H9 (cell line): ENCODE results near the gene MTA1. TPM values are rescaled to one million over a fixed set of nuclear protein-coding genes. Genes with fewer than 3 reads are reported as not detected.

Experiments used
- DNase-seq: peaks from one replicate; pipeline ENCODE4 v3.0.0-alpha.2; 2017
- H2AFZ ChIP-seq: one replicate; pipeline ENCODE4 v1.6.1; 2013; ENCODE audit warnings: mild to moderate bottlenecking, low read length, control low read depth, moderate library complexity
- H2AK5ac ChIP-seq: 2 replicates; pipeline ENCODE4 v1.6.1; 2013; ENCODE audit warnings: low read length, control low read depth, mixed read lengths; ENCODE audit not compliant: insufficient read length
- H2BK120ac ChIP-seq: one replicate; pipeline ENCODE4 v1.6.1; 2013; ENCODE audit warnings: low read depth, mild to moderate bottlenecking, low read length, control low read depth, inconsistent platforms; ENCODE audit not compliant: poor library complexity, severe bottlenecking
- H2BK12ac ChIP-seq: 2 replicates; pipeline ENCODE4 v1.6.1; 2013; ENCODE audit warnings: low read length, control low read depth, mixed read lengths, low read depth; ENCODE audit not compliant: insufficient read length
- H2BK15ac ChIP-seq: 2 replicates; pipeline ENCODE4 v1.6.1; 2013; ENCODE audit warnings: low read depth, low read length, control low read depth
- H2BK20ac ChIP-seq: one replicate; pipeline ENCODE4 v1.6.1; 2013; ENCODE audit warnings: low read depth, mild to moderate bottlenecking, low read length, control low read depth, inconsistent platforms; ENCODE audit not compliant: poor library complexity, severe bottlenecking
- H2BK5ac ChIP-seq: 2 replicates; pipeline ENCODE4 v1.6.1; 2013; ENCODE audit warnings: low read length, control low read depth, mixed read lengths; ENCODE audit not compliant: insufficient read length
- H3K14ac ChIP-seq: 2 replicates; pipeline ENCODE4 v1.6.1; 2013; ENCODE audit warnings: low read length, control low read depth; ENCODE audit not compliant: insufficient read depth
- H3K18ac ChIP-seq: 2 replicates; pipeline ENCODE4 v1.6.1; 2013; ENCODE audit warnings: low read depth, mild to moderate bottlenecking, mixed read lengths, low read length, control low read depth; ENCODE audit not compliant: insufficient read length
- H3K23ac ChIP-seq: 2 replicates; pipeline ENCODE4 v1.6.1; 2013; ENCODE audit warnings: low read length, control low read depth, mixed read lengths, low read depth; ENCODE audit not compliant: insufficient read length
- H3K23me2 ChIP-seq: 2 replicates; pipeline ENCODE4 v1.6.1; 2013; ENCODE audit warnings: low read depth, mild to moderate bottlenecking, mixed read lengths, low read length, control low read depth; ENCODE audit not compliant: insufficient read length, poor library complexity, severe bottlenecking
- H3K27ac ChIP-seq: 2 replicates; pipeline ENCODE4 v1.5.1; 2013; ENCODE audit warnings: low read length, control low read depth, mixed read lengths, low read depth; ENCODE audit not compliant: insufficient read length
- H3K27me3 ChIP-seq: 2 replicates; pipeline ENCODE4 v1.6.1; 2013; ENCODE audit warnings: low read length, control low read depth, inconsistent platforms; ENCODE audit not compliant: insufficient read depth
- H3K4ac ChIP-seq: 2 replicates; pipeline ENCODE4 v1.6.1; 2013; ENCODE audit warnings: low read depth, mild to moderate bottlenecking, control low read depth, inconsistent platforms, low read length, moderate library complexity
- H3K4me1 ChIP-seq: 2 replicates; pipeline ENCODE4 v1.6.1; 2013; ENCODE audit warnings: low read length, control low read depth, inconsistent platforms; ENCODE audit not compliant: insufficient read depth
- H3K4me2 ChIP-seq: 2 replicates; pipeline ENCODE4 v1.6.1; 2013; ENCODE audit warnings: low read length, control low read depth, mixed read lengths; ENCODE audit not compliant: insufficient read length, insufficient read depth
- H3K56ac ChIP-seq: 2 replicates; pipeline ENCODE4 v1.6.1; 2013; ENCODE audit warnings: low read depth, mild to moderate bottlenecking, mixed read lengths, low read length, control low read depth; ENCODE audit not compliant: insufficient read length
- H3K79me1 ChIP-seq: 2 replicates; pipeline ENCODE4 v1.6.1; 2013; ENCODE audit warnings: low read depth, mild to moderate bottlenecking, moderate library complexity, low read length, control low read depth, inconsistent platforms; ENCODE audit not compliant: insufficient read depth, poor library complexity, severe bottlenecking
- H3K79me2 ChIP-seq: 2 replicates; pipeline ENCODE4 v1.6.1; 2013; ENCODE audit warnings: low read length, control low read depth, inconsistent platforms; ENCODE audit not compliant: insufficient read depth
- H3K9ac ChIP-seq: 2 replicates; pipeline ENCODE4 v1.6.1; 2013; ENCODE audit warnings: low read length, control low read depth, mixed read lengths; ENCODE audit not compliant: insufficient read length; ENCODE audit errors: extremely low read depth
- H3K9me3 ChIP-seq: one replicate; pipeline ENCODE4 v1.6.1; 2013; ENCODE audit warnings: low read depth, low read length, inconsistent platforms; ENCODE audit not compliant: control insufficient read depth
- H3T11ph ChIP-seq: one replicate; pipeline ENCODE4 v1.6.1; 2013; ENCODE audit warnings: mild to moderate bottlenecking, low read length, control low read depth, inconsistent platforms
- H4K20me1 ChIP-seq: one replicate; pipeline ENCODE4 v1.6.1; 2013; ENCODE audit not compliant: control insufficient read depth, insufficient read length, insufficient read depth
- H4K5ac ChIP-seq: 2 replicates; pipeline ENCODE4 v1.6.1; 2013; ENCODE audit warnings: low read depth, mild to moderate bottlenecking, mixed read lengths, low read length, control low read depth; ENCODE audit not compliant: insufficient read length
- H4K8ac ChIP-seq: replicated peaks from 2 replicates; pipeline ENCODE4 v1.6.1; 2013; ENCODE audit warnings: low read length, control low read depth, mixed read lengths, low read depth; ENCODE audit not compliant: insufficient read length
- H4K91ac ChIP-seq: 2 replicates; pipeline ENCODE4 v1.6.1; 2013; ENCODE audit warnings: low read depth, mild to moderate bottlenecking, moderate library complexity, mixed read lengths, low read length, control low read depth; ENCODE audit not compliant: insufficient read length
- H3K27ac Mint-ChIP-seq, 3 experiments: 2 replicates in 2 of 3; 3 replicates in 1 of 3; pipeline ENCODE4 v1.8.0; 2020 to 2021; ENCODE audit warnings: mixed read lengths in 3 of 3, mild to moderate bottlenecking in 1 of 3, moderate library complexity in 1 of 3
- H3K27me3 Mint-ChIP-seq: 2 replicates; pipeline ENCODE4 v1.8.0; 2021; ENCODE audit warnings: low read depth, mild to moderate bottlenecking, moderate library complexity, mixed read lengths
- H3K36me3 Mint-ChIP-seq, 3 experiments: 2 replicates in 2 of 3; 3 replicates in 1 of 3; pipeline ENCODE4 v1.8.0; 2020 to 2021; ENCODE audit warnings: low read depth in 3 of 3, mixed read lengths in 3 of 3; ENCODE audit not compliant: insufficient read depth in 1 of 3
- H3K4me1 Mint-ChIP-seq, 2 experiments: 2 replicates each; pipeline ENCODE4 v1.8.0; 2020; ENCODE audit warnings: mixed read lengths in 2 of 2
- H3K4me3 Mint-ChIP-seq, 2 experiments: 2 replicates in 1 of 2; 3 replicates in 1 of 2; pipeline ENCODE4 v1.8.0; 2020 to 2021; ENCODE audit warnings: mild to moderate bottlenecking in 2 of 2, mixed read lengths in 2 of 2, moderate library complexity in 1 of 2
- H3K9me3 Mint-ChIP-seq, 2 experiments: 2 replicates in 1 of 2; 3 replicates in 1 of 2; pipeline ENCODE4 v1.8.0; 2020; ENCODE audit warnings: mild to moderate bottlenecking in 2 of 2, mixed read lengths in 2 of 2, moderate library complexity in 1 of 2
- WGBS: extraction: QIAGEN DNeasy Blood & Tissue Kit; methylation state at CpG from one replicate; pipeline ENCODE4 v1.1.7; 2013; ENCODE audit warnings: missing lambda C conversion rate, low lambda C conversion rate, mixed read lengths; ENCODE audit not compliant: insufficient read length; ENCODE audit errors: extremely low coverage; 5-methylcytosine and 5-hydroxymethylcytosine counted together
- total RNA-seq: library from RNA; stranded (reverse); gene quantifications from 2 replicates; pipeline ENCODE4 v1.2.1, GENCODE V29; 2021
- TF ChIP-seq, protein P1 (sequence below): fragments of 200-600 bp; sonication (generic); conservative IDR thresholded peaks from 3 replicates; pipeline ENCODE4 v1.8.0; 2021; ENCODE audit warnings: antibody characterized with exemption, mild to moderate bottlenecking

MTA1 gene
- total RNA-seq, 1 experiment from 2014 or later, result 230 TPM

DNA sequence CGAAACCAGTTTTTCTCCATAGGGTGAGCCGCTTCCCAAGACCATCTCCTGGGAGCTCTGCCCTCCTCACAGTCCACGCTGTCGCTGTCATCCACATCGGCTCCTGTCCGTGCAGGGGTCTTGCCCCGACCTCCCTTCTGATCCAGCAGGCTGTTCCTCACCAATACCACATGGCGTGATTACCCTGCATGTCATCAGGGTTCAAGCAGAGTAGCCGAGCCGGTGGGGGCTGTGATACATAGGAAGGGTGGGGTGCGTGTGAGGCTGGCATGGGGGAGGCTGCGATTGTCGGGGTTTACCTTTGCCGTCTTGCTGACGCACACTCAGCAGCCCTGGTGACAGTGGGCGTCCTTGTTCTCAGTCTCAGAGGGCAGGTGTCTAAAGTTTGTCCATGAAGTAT lies 88.4 kb downstream of the MTA1 start:
- Mint-ChIP-seq H3K9me3 (peaks cover 0 to 21% of the 10 kb centered on the region in 2 experiments; a peak in 3 of 5 replicates), H3K36me3 (no peaks in the 10 kb centered on the region; a peak in 1 of 7 replicates), H3K4me3 (no peak overlapping the region), H3K27ac (no peak overlapping the region), H3K4me1 (no peaks in the 10 kb centered on the region), H3K27me3 (peaks cover 49% of the 10 kb centered on the region)
- Histone ChIP-seq H4K91ac (no peak overlapping the region), H3K18ac (no peak overlapping the region), H3K9ac (no peak overlapping the region), H3K23me2 (no peaks in the 10 kb centered on the region), H3T11ph (no peak overlapping the region), H3K23ac (no peak overlapping the region), H3K56ac (no peak overlapping the region), H3K27ac (no peak overlapping the region), H3K4me1 (no peaks in the 10 kb centered on the region), H3K79me2 (no peaks in the 10 kb centered on the region), H2BK120ac (no peak overlapping the region), H4K5ac (no peak overlapping the region), H2AFZ (no peak overlapping the region), H3K9me3 (no peaks in the 10 kb centered on the region), H3K27me3 (no peaks in the 10 kb centered on the region; the same call in 1 of the 2 replicates), H3K79me1 (no peaks in the 10 kb centered on the region), H4K8ac (no peak overlapping the region), H3K4ac (no peak overlapping the region), H3K14ac (no peak overlapping the region), H2BK12ac (no peak overlapping the region), H4K20me1 (no peaks in the 10 kb centered on the region), H2AK5ac (no peak overlapping the region), H2BK5ac (no peak overlapping the region), H2BK20ac (no peak overlapping the region), H3K4me2 (no peak overlapping the region), H2BK15ac (no peak overlapping the region)
- no peak for DNase-seq
- no CpG with 5 or more reads among the region's 16 CpGs for WGBS
- TF ChIP-seq, protein P1, sequence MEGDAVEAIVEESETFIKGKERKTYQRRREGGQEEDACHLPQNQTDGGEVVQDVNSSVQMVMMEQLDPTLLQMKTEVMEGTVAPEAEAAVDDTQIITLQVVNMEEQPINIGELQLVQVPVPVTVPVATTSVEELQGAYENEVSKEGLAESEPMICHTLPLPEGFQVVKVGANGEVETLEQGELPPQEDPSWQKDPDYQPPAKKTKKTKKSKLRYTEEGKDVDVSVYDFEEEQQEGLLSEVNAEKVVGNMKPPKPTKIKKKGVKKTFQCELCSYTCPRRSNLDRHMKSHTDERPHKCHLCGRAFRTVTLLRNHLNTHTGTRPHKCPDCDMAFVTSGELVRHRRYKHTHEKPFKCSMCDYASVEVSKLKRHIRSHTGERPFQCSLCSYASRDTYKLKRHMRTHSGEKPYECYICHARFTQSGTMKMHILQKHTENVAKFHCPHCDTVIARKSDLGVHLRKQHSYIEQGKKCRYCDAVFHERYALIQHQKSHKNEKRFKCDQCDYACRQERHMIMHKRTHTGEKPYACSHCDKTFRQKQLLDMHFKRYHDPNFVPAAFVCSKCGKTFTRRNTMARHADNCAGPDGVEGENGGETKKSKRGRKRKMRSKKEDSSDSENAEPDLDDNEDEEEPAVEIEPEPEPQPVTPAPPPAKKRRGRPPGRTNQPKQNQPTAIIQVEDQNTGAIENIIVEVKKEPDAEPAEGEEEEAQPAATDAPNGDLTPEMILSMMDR, result no peak
